ENCODE results near the gene GRHL1. TPM values are rescaled to one million over a fixed set of nuclear protein-coding genes. Genes with fewer than 3 reads are reported as not detected.
A peak's percentile ranks its signal among the peaks of the same experiment; 100 is the strongest.

Gene GRHL1
- total and polyA plus RNA-seq, 9 of the 15 experiments (the other 6 are each of a cell fraction or from before 2014, with no cell fraction given), result 1.7 to 6.1 (median 4.7) TPM

GRCh38 chr2:9914384-9915065 lies 37.0 kb upstream of the GRHL1 start (continued):
- TF ChIP-seq E2F5 (CRISPR knock-in tag; IDR thresholded peaks at IDR 0.05), result no peak
- TF ChIP-seq ARHGAP35 (IDR thresholded peaks at IDR 0.05; ENCODE audit: partially characterized antibody), result no peak
- no peak for TF ChIP-seq ZNF75A (CRISPR knock-in tag; IDR thresholded peaks at IDR 0.05)
- TF ChIP-seq STAT6 (CRISPR knock-in tag; IDR thresholded peaks at IDR 0.05), result no peak
- no peak for TF ChIP-seq SAP30 (IDR thresholded peaks at IDR 0.05; ENCODE audit: borderline replicate concordance, insufficient read depth, low read depth, low read length, poor library complexity, severe bottlenecking)
- TF ChIP-seq PML (IDR thresholded peaks at IDR 0.05; ENCODE audit: low read length), result no peak
- TF ChIP-seq MXD1 (CRISPR knock-in tag; IDR thresholded peaks at IDR 0.05; ENCODE audit: borderline replicate concordance, poor library complexity, severe bottlenecking), result no peak
- TF ChIP-seq RAD21 (CRISPR knock-in tag; conservative IDR thresholded peaks at IDR 0.05 in 1 of 2, IDR thresholded peaks at IDR 0.05 in 1 of 2), result peak; percentile 85 to 89
- no peak for TF ChIP-seq CEBPB (tag; IDR thresholded peaks at IDR 0.05)
- TF ChIP-seq RFX1 (IDR thresholded peaks at IDR 0.05), result no peak
- no peak for TF ChIP-seq FOXJ2 (tag; IDR thresholded peaks at IDR 0.05)
- TF ChIP-seq POU5F1 (IDR thresholded peaks at IDR 0.05; ENCODE audit: borderline replicate concordance, low read depth, low read length, partially characterized antibody), result no peak
- no peak for TF ChIP-seq ARID3A (IDR thresholded peaks at IDR 0.05; ENCODE audit: borderline replicate concordance, low read depth, low read length)
- 0 out of 2 replicates have a peak, but pooled peaks have one; percentile 22 for TF ChIP-seq CHAMP1 (IDR thresholded peaks at IDR 0.05)
- TF ChIP-seq ZNF133 (CRISPR knock-in tag; IDR thresholded peaks at IDR 0.05), result no peak
- TF ChIP-seq ZNF639 (CRISPR knock-in tag; conservative IDR thresholded peaks at IDR 0.05 in 1 of 2, IDR thresholded peaks at IDR 0.05 in 1 of 2), result no peak

Measured in K562 (cell line).